Kidney epithelial cell (primary cell): ENCODE data around the gene CXCL16. TPM values are rescaled to one million over a fixed set of nuclear protein-coding genes. Genes with fewer than 3 reads are reported as not detected.
A peak's percentile ranks its signal among the peaks of the same experiment; 100 is the strongest.
"Not testable (repeated sequence)": the region's sequence is repeated elsewhere in the genome, so short reads cannot be mapped to it uniquely, and the experiment has no call there.

Experiments
- DNase-seq: peaks from one replicate; pipeline ENCODE4 v3.0.0-alpha.2; 2010; ENCODE audit warnings: low read depth
- H3K27me3 ChIP-seq: 2 replicates; pipeline ENCODE4 v1.6.0; 2011; ENCODE audit warnings: low read length; ENCODE audit not compliant: control insufficient read depth, insufficient read depth
- H3K36me3 ChIP-seq: 2 replicates; pipeline ENCODE4 v1.5.1; 2011; ENCODE audit warnings: low read length; ENCODE audit not compliant: control insufficient read depth, insufficient read depth
- H3K4me3 ChIP-seq: 2 replicates; pipeline ENCODE4 v1.5.1; 2011; ENCODE audit warnings: low read depth, mild to moderate bottlenecking, control low read depth, low read length
- CTCF ChIP-seq: IDR thresholded peaks from 2 replicates; pipeline ENCODE4 v1.5.1; 2011; ENCODE audit warnings: mild to moderate bottlenecking, moderate library complexity, low read length, control low read depth, inconsistent platforms; ENCODE audit not compliant: insufficient read depth, poor library complexity, severe bottlenecking
- total RNA-seq: library from RNA; depleted of rRNA; stranded (reverse); fragments of >200 nt; gene quantifications from 2 replicates; pipeline ENCODE4 v1.2.3, GENCODE V29; 2015

CXCL16 gene
- total RNA-seq, 1 donor from 2014 or later = 96.1 TPM

- no peak for DNase-seq
- H3K36me3 ChIP-seq = no peaks in the 10 kb centered on the region
- no peak for TF ChIP-seq CTCF
- H3K27me3 ChIP-seq = no peaks in the 10 kb centered on the region
- peak overlapping the region; percentile 93 for H3K4me3 ChIP-seq
Observed at GRCh38 chr17:4703330-4703691, 36.4 kb downstream of the CXCL16 start.

GRCh38 chr17:4701116-4701515, 38.6 kb downstream of the CXCL16 start:
- no peak for DNase-seq
- Histone ChIP-seq H3K27me3 (no peaks in the 10 kb centered on the region), H3K36me3 (no peaks in the 10 kb centered on the region), H3K4me3 (no peak overlapping the region)
- TF ChIP-seq CTCF = no peak

GRCh38 chr17:4699401-4700056, 40.2 kb downstream of the CXCL16 start:
- not testable (repeated sequence) for DNase-seq, H3K4me3 ChIP-seq, H3K27me3 ChIP-seq, H3K36me3 ChIP-seq

GRCh38 chr17:4696437-4696805, 43.3 kb downstream of the CXCL16 start:
- no peak overlapping the region for H3K4me3 ChIP-seq
- no peaks in the 10 kb centered on the region for H3K27me3 ChIP-seq
- DNase-seq = no peak
- H3K36me3 ChIP-seq = no peaks in the 10 kb centered on the region
- no peak for TF ChIP-seq CTCF

GRCh38 chr17:4693416-4693815, 46.3 kb downstream of the CXCL16 start:
- DNase-seq = no peak
- no peaks in the 10 kb centered on the region for H3K36me3 ChIP-seq
- no peaks in the 10 kb centered on the region for H3K27me3 ChIP-seq
- no peak overlapping the region for H3K4me3 ChIP-seq
- no peak for TF ChIP-seq CTCF

- H3K36me3 ChIP-seq = no peaks in the 10 kb centered on the region
- DNase-seq = no peak
Observed at GRCh38 chr17:4691686-4692085, 48.0 kb downstream of the CXCL16 start.

More at GRCh38 chr17:4691686-4692085, 48.0 kb downstream of the CXCL16 start:
- no peaks in the 10 kb centered on the region for H3K27me3 ChIP-seq
- no peak overlapping the region for H3K4me3 ChIP-seq
- no peak for TF ChIP-seq CTCF
